Epithelial cell of proximal tubule (primary cell): ENCODE measurements around the gene GAD1. TPM values are rescaled to one million over a fixed set of nuclear protein-coding genes. Genes with fewer than 3 reads are reported as not detected.

Experiments
- DNase-seq: peaks from one replicate; pipeline ENCODE4 v3.0.0-alpha.2; 2011; ENCODE audit warnings: low read depth
- H3K4me3 ChIP-seq: 2 replicates; pipeline ENCODE4 v1.5.1; 2011; ENCODE audit warnings: low read depth, mild to moderate bottlenecking, low read length
- CTCF ChIP-seq: conservative IDR thresholded peaks from 2 replicates; pipeline ENCODE4 v1.5.1; 2012; ENCODE audit warnings: low read depth, mild to moderate bottlenecking, low read length
- total RNA-seq: library from RNA; depleted of rRNA; stranded (reverse); fragments of >200 nt; gene quantifications from 2 replicates; pipeline ENCODE4 v1.2.3, GENCODE V29; 2015

Gene GAD1
- total RNA-seq, 1 donor from 2014 or later = 5.6 TPM

- no peak for DNase-seq
- no peak overlapping the region for H3K4me3 ChIP-seq
- no peak for TF ChIP-seq CTCF
Observed at GRCh38 chr2:170831115-170831514, 14.4 kb downstream of the GAD1 start.

GRCh38 chr2:170836027-170836426, 19.3 kb downstream of the GAD1 start:
- H3K4me3 ChIP-seq = no peak overlapping the region
- no peak for DNase-seq
- no peak for TF ChIP-seq CTCF

- DNase-seq = no peak
- TF ChIP-seq CTCF = no peak
- no peak overlapping the region for H3K4me3 ChIP-seq
Observed at GRCh38 chr2:170840717-170841210, 24.1 kb downstream of the GAD1 start.

GRCh38 chr2:170842785-170843184, 26.1 kb downstream of the GAD1 start:
- H3K4me3 ChIP-seq = no peak overlapping the region
- no peak for TF ChIP-seq CTCF
- no peak for DNase-seq

- peak; percentile 7 for DNase-seq
- no peak overlapping the region for H3K4me3 ChIP-seq
- TF ChIP-seq CTCF = no peak
Observed at GRCh38 chr2:170843656-170844055, 27.0 kb downstream of the GAD1 start.

GRCh38 chr2:170845343-170845742, 28.7 kb downstream of the GAD1 start:
- TF ChIP-seq CTCF = peak; percentile 35
- DNase-seq = no peak
- H3K4me3 ChIP-seq = no peak overlapping the region

GRCh38 chr2:170846314-170846713, 29.6 kb downstream of the GAD1 start:
- no peak for TF ChIP-seq CTCF
- no peak overlapping the region for H3K4me3 ChIP-seq
- DNase-seq = no peak
